Measurements from ENCODE around the gene FGFR3.

DNA sequence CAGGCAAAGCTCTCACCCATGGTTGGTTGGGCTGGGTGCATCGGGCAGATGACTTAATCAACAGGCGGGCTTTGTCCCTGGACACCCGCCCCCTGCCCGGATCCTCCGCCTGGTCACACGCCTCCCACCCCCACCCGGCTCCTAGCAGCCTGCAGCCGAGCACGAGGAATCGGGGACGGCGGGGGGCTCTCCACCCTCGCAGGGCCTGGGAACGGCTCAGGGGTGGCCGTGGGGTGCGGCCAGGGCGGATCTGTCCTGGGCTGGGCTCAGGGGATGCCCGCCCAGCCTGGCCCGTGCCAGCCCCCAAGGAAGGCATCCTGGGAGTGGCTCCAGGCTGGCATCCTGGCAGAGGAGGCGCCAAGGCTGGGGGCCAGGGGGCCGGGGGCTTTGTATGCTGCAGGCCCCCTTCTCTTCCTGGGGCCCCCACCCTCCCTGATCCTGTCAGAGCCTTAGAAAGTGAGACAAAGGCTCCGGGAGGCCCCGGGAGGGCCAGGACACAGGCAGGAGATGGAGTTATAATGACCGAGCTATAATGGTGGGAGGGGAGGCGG is 32.5 kb upstream of the FGFR3 start:
- TF ChIP-seq CTCF (IDR thresholded peaks at IDR 0.05) (no peak), POLR2A (IDR thresholded peaks at IDR 0.05) (no peak)
